Breast epithelium (tissue), 4 donors: ENCODE data around the gene CNOT6L. TPM values are rescaled to one million over a fixed set of nuclear protein-coding genes. Genes with fewer than 3 reads are reported as not detected.

Experiments used
- DNase-seq, 2 donors: peaks; one replicate each; pipeline ENCODE4 v3.0.0-alpha.2; 2019; ENCODE audit warnings: low spot score in 2 of 2
- H3K27ac ChIP-seq, 2 donors: fragments of 200-600 bp; sonication (generic) in 1 of 2; one replicate each; pipeline ENCODE4 v1.5.1; 2016 to 2019; ENCODE audit warnings: mild to moderate bottlenecking in 1 of 2
- H3K27me3 ChIP-seq, 2 donors: fragments of 200-600 bp; sonication (generic) in 1 of 2; one replicate each; pipeline versions ENCODE4 v1.5.1 to v1.6.0; 2017 to 2019; ENCODE audit warnings: control low read depth in 1 of 2, mild to moderate bottlenecking in 1 of 2
- H3K36me3 ChIP-seq: fragments of 200-600 bp; one replicate; pipeline ENCODE4 v1.5.1; 2019
- H3K4me1 ChIP-seq, 2 donors: fragments of 200-600 bp; sonication (generic); one replicate each; pipeline ENCODE4 v1.5.1; 2016 to 2019; ENCODE audit warnings: control low read depth in 1 of 2
- H3K4me3 ChIP-seq, 3 donors: fragments of 200-600 bp; sonication (generic); 1 replicate in 2 of 3; 2 replicates in 1 of 3; pipeline ENCODE4 v1.5.1; 2016 to 2019; ENCODE audit warnings: mild to moderate bottlenecking in 3 of 3, moderate library complexity in 2 of 3
- H3K9me3 ChIP-seq, 2 donors: fragments of 200-600 bp; sonication (generic) in 1 of 2; one replicate each; pipeline ENCODE4 v1.5.1; 2016 to 2019; ENCODE audit warnings: control low read depth in 1 of 2
- POLR2A ChIP-seq: fragments of 450-650 bp; IDR thresholded peaks from one replicate; pipeline ENCODE4 v1.6.1; 2016; ENCODE audit warnings: antibody characterized with exemption, mild to moderate bottlenecking, moderate library complexity
- POLR2AphosphoS5 ChIP-seq, 3 donors: sonication (generic); formaldehyde crosslinking; IDR thresholded peaks; one replicate each; pipeline ENCODE4 v1.6.1; 2017; ENCODE audit warnings: antibody characterized with exemption in 3 of 3
- intact Hi-C: fragments of 100-400 bp; cut with DNase I; formaldehyde crosslinking; loops from one replicate; pipeline ENCODE4 v1.15.1; 2023; ENCODE audit warnings: low total_unique reads
- total RNA-seq, 3 donors: library from RNA; depleted of rRNA; stranded (reverse); fragments of >200 nt; gene quantifications; one replicate each; pipeline ENCODE4 v1.1.0, GENCODE V29; 2016
- TF ChIP-seq, protein P1 (sequence below), 3 donors: fragments of 450-650 bp; IDR thresholded peaks; one replicate each; pipeline ENCODE4 v1.5.1; 2016 to 2017; ENCODE audit warnings: antibody characterized with exemption in 3 of 3, mild to moderate bottlenecking in 3 of 3, moderate library complexity in 3 of 3

CNOT6L gene
- total RNA-seq, 3 donors from 2014 or later, result 22.4 to 53.1 (median 39.0) TPM

DNA sequence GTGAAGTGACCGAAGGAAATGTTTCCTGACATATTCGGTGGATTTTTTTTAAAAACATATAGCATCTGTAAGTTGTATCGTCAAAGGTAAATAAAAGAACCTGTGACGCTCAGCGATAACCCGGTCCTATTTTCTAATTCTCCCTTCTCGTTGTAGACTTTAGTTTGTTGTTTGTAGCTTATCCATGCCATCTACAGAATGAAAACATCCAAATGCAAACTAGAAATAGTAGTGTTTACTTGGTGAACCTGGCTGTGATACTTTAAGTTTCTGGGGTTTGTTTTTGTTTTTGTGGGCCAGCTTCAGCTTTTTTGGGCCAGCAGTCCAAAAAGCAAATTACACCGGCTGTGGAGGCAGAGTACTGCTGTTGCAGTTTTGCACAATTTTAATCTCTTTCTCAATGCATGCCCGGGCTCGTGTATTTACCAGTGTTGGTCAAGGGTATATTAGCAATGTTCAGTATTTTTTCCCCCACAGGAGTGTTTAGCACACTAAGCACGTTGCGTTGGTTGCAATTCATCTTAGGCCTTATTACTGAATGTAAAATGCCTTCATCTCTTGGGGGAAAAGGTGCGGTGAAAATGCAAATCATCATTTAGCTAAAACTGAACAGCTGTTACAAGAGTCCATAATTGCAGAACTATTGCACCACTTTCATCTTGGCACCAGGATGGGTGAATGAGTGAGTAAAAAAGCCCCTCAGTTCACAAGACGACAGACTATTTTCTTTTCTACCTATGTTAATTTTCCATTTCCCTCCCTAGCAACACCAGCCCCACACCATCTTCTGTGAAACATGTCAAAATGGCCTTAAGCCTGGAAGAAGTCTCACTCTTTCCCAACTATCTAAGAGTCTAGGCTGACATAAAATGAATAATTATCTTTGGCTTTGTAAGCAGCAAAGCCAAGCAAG is 1.7 kb upstream of the CNOT6L start:
- H3K9me3 ChIP-seq, result no peaks in the 10 kb centered on the region
- no peak for DNase-seq
- H3K4me1 ChIP-seq, result peaks cover 0 to 14% of the 10 kb centered on the region in 2 donors
- peak overlapping the region; percentile 98 to 99 for H3K27ac ChIP-seq
- H3K27me3 ChIP-seq, result no peaks in the 10 kb centered on the region
- no peak for TF ChIP-seq POLR2A
- TF ChIP-seq POLR2AphosphoS5 (IDR thresholded peaks at IDR 0.05), result no peak
- TF ChIP-seq, protein P1, sequence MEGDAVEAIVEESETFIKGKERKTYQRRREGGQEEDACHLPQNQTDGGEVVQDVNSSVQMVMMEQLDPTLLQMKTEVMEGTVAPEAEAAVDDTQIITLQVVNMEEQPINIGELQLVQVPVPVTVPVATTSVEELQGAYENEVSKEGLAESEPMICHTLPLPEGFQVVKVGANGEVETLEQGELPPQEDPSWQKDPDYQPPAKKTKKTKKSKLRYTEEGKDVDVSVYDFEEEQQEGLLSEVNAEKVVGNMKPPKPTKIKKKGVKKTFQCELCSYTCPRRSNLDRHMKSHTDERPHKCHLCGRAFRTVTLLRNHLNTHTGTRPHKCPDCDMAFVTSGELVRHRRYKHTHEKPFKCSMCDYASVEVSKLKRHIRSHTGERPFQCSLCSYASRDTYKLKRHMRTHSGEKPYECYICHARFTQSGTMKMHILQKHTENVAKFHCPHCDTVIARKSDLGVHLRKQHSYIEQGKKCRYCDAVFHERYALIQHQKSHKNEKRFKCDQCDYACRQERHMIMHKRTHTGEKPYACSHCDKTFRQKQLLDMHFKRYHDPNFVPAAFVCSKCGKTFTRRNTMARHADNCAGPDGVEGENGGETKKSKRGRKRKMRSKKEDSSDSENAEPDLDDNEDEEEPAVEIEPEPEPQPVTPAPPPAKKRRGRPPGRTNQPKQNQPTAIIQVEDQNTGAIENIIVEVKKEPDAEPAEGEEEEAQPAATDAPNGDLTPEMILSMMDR (IDR thresholded peaks at IDR 0.05), result no peak
- no peaks in the 10 kb centered on the region for H3K36me3 ChIP-seq
- intact Hi-C loops, result no loop called here
- peak overlapping the region; percentile 79 to 99 (median 95) for H3K4me3 ChIP-seq

GRCh38 chr4:77819843-77820648 is 878 bp upstream of the CNOT6L start:
- intact Hi-C loops, result loop anchor here (10.0 kb wide), 1 partner anchor 45 kb away; the partner anchor contains the start of gene MRPL1
- H3K9me3 ChIP-seq, result no peaks in the 10 kb centered on the region
- peaks cover 0 to 14% of the 10 kb centered on the region in 2 donors for H3K4me1 ChIP-seq
- peak; percentile 84 to 94 for DNase-seq
- TF ChIP-seq POLR2AphosphoS5 (IDR thresholded peaks at IDR 0.05), result peak; percentile 58 to 92 (median 85)
- TF ChIP-seq, protein P1 (IDR thresholded peaks at IDR 0.05), result peak in 1 of 3 donors; percentile 11
- peak; percentile 92 for TF ChIP-seq POLR2A
- no peaks in the 10 kb centered on the region for H3K36me3 ChIP-seq
- peak overlapping the region; percentile 79 to 99 (median 95) for H3K4me3 ChIP-seq
- H3K27ac ChIP-seq, result peak overlapping the region; percentile 98 to 99
- H3K27me3 ChIP-seq, result no peaks in the 10 kb centered on the region

DNA sequence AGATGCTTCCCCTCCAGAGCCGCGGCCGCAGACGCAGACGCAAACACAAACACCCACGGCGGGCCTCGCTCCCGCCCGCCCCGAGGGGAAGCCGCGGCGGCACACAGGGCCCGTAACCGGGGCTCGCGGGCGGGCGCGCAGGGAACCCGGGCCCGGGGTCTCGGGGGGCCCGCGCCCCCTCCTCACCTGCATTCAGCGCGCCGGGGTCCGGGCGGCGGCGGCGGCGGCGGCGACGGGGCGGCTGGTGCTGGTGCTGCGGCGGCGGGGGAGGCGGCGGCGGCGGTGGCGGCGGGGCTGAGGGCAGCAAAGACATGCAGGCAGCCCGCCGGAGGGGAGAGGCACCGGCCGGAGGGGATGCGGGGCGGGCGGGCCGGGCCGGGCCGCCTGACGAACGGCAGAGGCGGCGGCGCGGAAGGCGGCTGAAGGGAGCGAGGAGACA is 255 bp upstream of the CNOT6L start:
- H3K27me3 ChIP-seq, result no peaks in the 10 kb centered on the region
- no peak for DNase-seq
- H3K36me3 ChIP-seq, result no peaks in the 10 kb centered on the region
- no peak for TF ChIP-seq POLR2A
- peak in 1 of 3 donors; percentile 1 for TF ChIP-seq POLR2AphosphoS5 (IDR thresholded peaks at IDR 0.05)
- intact Hi-C loops, result loop anchor here (10.0 kb wide), 1 partner anchor 45 kb away; the partner anchor contains the start of gene MRPL1
- H3K9me3 ChIP-seq, result no peaks in the 10 kb centered on the region
- H3K4me3 ChIP-seq, result peak overlapping the region; percentile 79 to 99 (median 95)
- peaks cover 0 to 17% of the 10 kb centered on the region in 2 donors for H3K4me1 ChIP-seq
- H3K27ac ChIP-seq, result peak overlapping the region; percentile 98 to 99

DNA sequence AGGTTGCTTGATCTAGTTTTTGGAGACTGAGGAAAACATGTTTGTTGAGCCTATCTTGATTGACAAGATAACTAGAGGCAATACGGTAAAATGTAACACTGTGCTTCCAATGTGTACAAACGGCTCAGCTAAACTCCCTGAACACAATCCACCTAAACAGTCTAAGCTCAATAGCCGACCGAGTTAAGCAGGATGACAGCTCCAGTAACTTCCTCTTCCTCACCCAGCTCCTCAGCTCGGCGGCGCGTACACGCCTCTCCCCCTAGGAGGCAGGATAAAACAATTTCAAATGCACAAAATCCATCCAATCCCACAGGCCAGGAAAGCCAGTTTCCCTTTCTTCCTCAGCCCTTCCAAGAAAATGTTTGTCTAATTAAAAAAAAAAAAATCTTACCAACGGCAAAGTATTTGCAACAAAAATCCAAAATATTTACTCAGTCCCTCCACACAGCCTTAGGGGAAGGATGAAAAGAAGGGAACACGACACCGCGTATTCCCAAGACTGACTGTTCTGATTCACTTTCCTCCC is 1.0 kb downstream of the CNOT6L start:
- Histone ChIP-seq H3K4me3 (peak overlapping the region; percentile 79 to 99 (median 95)), H3K27ac (peak overlapping the region; percentile 98 to 99), H3K27me3 (no peaks in the 10 kb centered on the region), H3K4me1 (peaks cover 0 to 19% of the 10 kb centered on the region in 2 donors), H3K36me3 (no peaks in the 10 kb centered on the region), H3K9me3 (no peaks in the 10 kb centered on the region)
- intact Hi-C loops, result loop anchor here (10.0 kb wide), 1 partner anchor 47 kb away; the partner anchor contains the start of gene MRPL1
- peak; percentile 71 to 79 for DNase-seq
- no peak for TF ChIP-seq POLR2A
- TF ChIP-seq, protein P1 (IDR thresholded peaks at IDR 0.05), result peak in 2 of 3 donors; percentile 51 to 73
- peak in 2 of 3 donors; percentile 69 to 71 for TF ChIP-seq POLR2AphosphoS5 (IDR thresholded peaks at IDR 0.05)
